SU-DHL-6 (cell line): Measurements from ENCODE around the gene TSHZ2.

Source experiments
- CTCF ChIP-seq: fragments of 200-600 bp; sonication (generic); IDR thresholded peaks from one replicate; pipeline ENCODE4 v1.5.1; 2017; ENCODE audit warnings: antibody characterized with exemption, mild to moderate bottlenecking, low read length, moderate library complexity; ENCODE audit not compliant: insufficient read depth, poor library complexity, severe bottlenecking
- EZH2phosphoT487 ChIP-seq: fragments of 200-600 bp; sonication (generic), shearing (Covaris generic); conservative IDR thresholded peaks from 2 replicates; pipeline ENCODE4 v1.6.1; 2018; ENCODE audit warnings: mild to moderate bottlenecking, antibody characterized with exemption, low read length, moderate library complexity, mixed read lengths

DNA sequence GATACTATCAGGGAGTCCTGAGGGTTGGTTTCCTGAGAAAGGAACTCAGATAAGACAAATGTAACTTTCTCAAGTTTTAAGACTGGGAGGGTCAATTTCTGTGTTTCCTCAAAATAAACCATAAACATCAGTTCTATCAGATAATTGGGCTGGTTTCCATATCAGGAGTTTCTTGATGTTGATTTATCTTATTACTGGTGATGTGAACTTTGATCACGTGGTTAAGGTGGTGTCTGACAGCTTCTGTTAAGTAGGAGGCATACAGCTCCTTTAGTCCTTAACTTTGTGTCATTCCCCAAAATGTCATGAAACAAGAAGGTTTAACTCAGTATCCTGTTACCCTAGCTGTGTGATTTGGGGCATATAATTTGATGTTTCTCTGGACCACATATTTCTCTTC is 476.3 kb downstream of the TSHZ2 start:
- TF ChIP-seq CTCF (no peak), EZH2phosphoT487 (no peak)
